ENCODE data around the gene RNF31. TPM values are rescaled to one million over a fixed set of nuclear protein-coding genes. Genes with fewer than 3 reads are reported as not detected.

RNF31 gene
- total RNA-seq, 2 donors from 2014 or later = 81.5 to 90.7 TPM

- H3K27ac Mint-ChIP-seq = peak overlapping the region; percentile 27 to 65
- peaks cover 67 to 69% of the 10 kb centered on the region in 2 donors for H3K36me3 Mint-ChIP-seq
- ATAC-seq (no peak), DNase-seq (ENCODE audit: low spot score in 2 of 2) (no peak)
- H3K9me3 Mint-ChIP-seq = no peaks in the 10 kb centered on the region
Measured at GRCh38 chr14:24144451-24144850, 2.8 kb upstream of the RNF31 start.

GRCh38 chr14:24145219-24145618 is 2.1 kb upstream of the RNF31 start:
- peaks cover 62 to 67% of the 10 kb centered on the region in 2 donors for H3K36me3 Mint-ChIP-seq
- no peaks in the 10 kb centered on the region for H3K9me3 Mint-ChIP-seq
- no peak for DNase-seq (ENCODE audit: low spot score in 2 of 2)
- ATAC-seq = no peak
- peak overlapping the region; percentile 77 to 96 for H3K27ac Mint-ChIP-seq

- ATAC-seq (no peak), DNase-seq (ENCODE audit: low spot score in 2 of 2) (no peak)
- peaks cover 61 to 68% of the 10 kb centered on the region in 2 donors for H3K36me3 Mint-ChIP-seq
Measured at GRCh38 chr14:24145690-24146452, 1.4 kb upstream of the RNF31 start.

GRCh38 chr14:24146453-24146977 is 783 bp upstream of the RNF31 start, which contains the start of gene PSME2:
TSS of gene PSME2 (minus strand) at chr14:24146610. CDS start at chr14:24146581, 29 bp downstream.
- Mint-ChIP-seq H3K36me3 (peaks cover 59 to 71% of the 10 kb centered on the region in 2 donors), H3K9me3 (no peaks in the 10 kb centered on the region), H3K27ac (peak within 1 kb of the TSS; percentile 96 to 99)
- peak; percentile 94 to 96 for DNase-seq (ENCODE audit: low spot score in 2 of 2)
- ATAC-seq = peak; percentile 72 to 79

More at GRCh38 chr14:24145690-24146452, 1.4 kb upstream of the RNF31 start:
- Mint-ChIP-seq H3K27ac (peak overlapping the region; percentile 96 to 99), H3K9me3 (no peaks in the 10 kb centered on the region)

GRCh38 chr14:24147761-24148428 is 597 bp downstream of the RNF31 start:
- H3K36me3 Mint-ChIP-seq = peaks cover 51 to 60% of the 10 kb centered on the region in 2 donors
- H3K9me3 Mint-ChIP-seq = no peaks in the 10 kb centered on the region
- H3K27ac Mint-ChIP-seq = peak overlapping the region; percentile 95 to 96
- DNase-seq (ENCODE audit: low spot score in 2 of 2) (no peak), ATAC-seq (no peak)

- no peak for ATAC-seq
- DNase-seq (ENCODE audit: low spot score in 2 of 2) = no peak
- Mint-ChIP-seq H3K36me3 (peaks cover 39 to 49% of the 10 kb centered on the region in 2 donors), H3K27ac (peak overlapping the region; percentile 95 to 96), H3K9me3 (no peaks in the 10 kb centered on the region)
Measured at GRCh38 chr14:24149302-24149969, 2.1 kb downstream of the RNF31 start.

GRCh38 chr14:24150061-24150460 is 2.8 kb downstream of the RNF31 start:
- Mint-ChIP-seq H3K27ac (peak overlapping the region in 1 of 2 donors; percentile 96), H3K36me3 (peaks cover 33 to 43% of the 10 kb centered on the region in 2 donors), H3K9me3 (no peaks in the 10 kb centered on the region)
- ATAC-seq = no peak
- DNase-seq (ENCODE audit: low spot score in 2 of 2) = no peak

GRCh38 chr14:24150567-24150966 is 3.3 kb downstream of the RNF31 start:
- Mint-ChIP-seq H3K36me3 (peaks cover 28 to 42% of the 10 kb centered on the region in 2 donors), H3K27ac (no peak overlapping the region), H3K9me3 (no peaks in the 10 kb centered on the region)
- ATAC-seq (no peak), DNase-seq (ENCODE audit: low spot score in 2 of 2) (no peak)

- ATAC-seq (no peak), DNase-seq (ENCODE audit: low spot score in 2 of 2) (no peak)
- Mint-ChIP-seq H3K9me3 (no peaks in the 10 kb centered on the region), H3K27ac (peak overlapping the region in 1 of 2 donors; percentile 82), H3K36me3 (peaks cover 23 to 42% of the 10 kb centered on the region in 2 donors)
Measured at GRCh38 chr14:24150993-24151392, 3.7 kb downstream of the RNF31 start.

GRCh38 chr14:24151404-24152080 is 4.2 kb downstream of the RNF31 start:
- peak overlapping the region in 1 of 2 donors; percentile 82 for H3K27ac Mint-ChIP-seq
- H3K9me3 Mint-ChIP-seq = no peaks in the 10 kb centered on the region
- no peak for DNase-seq (ENCODE audit: low spot score in 2 of 2)
- H3K36me3 Mint-ChIP-seq = peaks cover 18 to 37% of the 10 kb centered on the region in 2 donors
- no peak for ATAC-seq

- H3K27ac Mint-ChIP-seq = peak overlapping the region in 1 of 2 donors; percentile 72
- ATAC-seq (no peak), DNase-seq (ENCODE audit: low spot score in 2 of 2) (no peak)
- no peaks in the 10 kb centered on the region for H3K9me3 Mint-ChIP-seq
- peaks cover 0 to 31% of the 10 kb centered on the region in 2 donors for H3K36me3 Mint-ChIP-seq
Measured at GRCh38 chr14:24155100-24155499, 7.8 kb downstream of the RNF31 start.

- ATAC-seq = no peak
- Mint-ChIP-seq H3K27ac (peak overlapping the region; percentile 19 to 78), H3K36me3 (peaks cover 16 to 40% of the 10 kb centered on the region in 2 donors), H3K9me3 (no peaks in the 10 kb centered on the region)
- no peak for DNase-seq (ENCODE audit: low spot score in 2 of 2)
Measured at GRCh38 chr14:24156840-24157239, 9.5 kb downstream of the RNF31 start.

- no peak for ATAC-seq
- H3K36me3 Mint-ChIP-seq = peaks cover 21 to 45% of the 10 kb centered on the region in 2 donors
- peak overlapping the region; percentile 19 to 83 for H3K27ac Mint-ChIP-seq
- no peak for DNase-seq (ENCODE audit: low spot score in 2 of 2)
- H3K9me3 Mint-ChIP-seq = no peaks in the 10 kb centered on the region
Measured at GRCh38 chr14:24157331-24157730, 10.0 kb downstream of the RNF31 start.

GRCh38 chr14:24159777-24160498 is 12.6 kb downstream of the RNF31 start:
- Mint-ChIP-seq H3K36me3 (peaks cover 33 to 67% of the 10 kb centered on the region in 2 donors), H3K9me3 (no peaks in the 10 kb centered on the region)
- ATAC-seq = no peak

GRCh38 chr14:24160499-24160849 is 13.2 kb downstream of the RNF31 start:
- no peak for DNase-seq (ENCODE audit: low spot score in 2 of 2)
- ATAC-seq = no peak
- peaks cover 33 to 70% of the 10 kb centered on the region in 2 donors for H3K36me3 Mint-ChIP-seq
- no peaks in the 10 kb centered on the region for H3K9me3 Mint-ChIP-seq
- peak overlapping the region; percentile 100 for H3K27ac Mint-ChIP-seq

More at GRCh38 chr14:24159777-24160498, 12.6 kb downstream of the RNF31 start:
- peak overlapping the region; percentile 100 for H3K27ac Mint-ChIP-seq
- DNase-seq (ENCODE audit: low spot score in 2 of 2) = no peak
